Breast epithelium (tissue), 3 donors: ENCODE measurements around the gene APBA1.

Experiments used
- CTCF ChIP-seq, 3 donors: fragments of 450-650 bp; IDR thresholded peaks; one replicate each; pipeline ENCODE4 v1.5.1; 2016 to 2017; ENCODE audit warnings: antibody characterized with exemption in 3 of 3, mild to moderate bottlenecking in 3 of 3, moderate library complexity in 3 of 3
- POLR2A ChIP-seq: fragments of 450-650 bp; IDR thresholded peaks from one replicate; pipeline ENCODE4 v1.6.1; 2016; ENCODE audit warnings: antibody characterized with exemption, mild to moderate bottlenecking, moderate library complexity
- POLR2AphosphoS5 ChIP-seq, 3 donors: sonication (generic); formaldehyde crosslinking; IDR thresholded peaks; one replicate each; pipeline ENCODE4 v1.6.1; 2017; ENCODE audit warnings: antibody characterized with exemption in 3 of 3

- no peak for TF ChIP-seq CTCF (IDR thresholded peaks at IDR 0.05)
- TF ChIP-seq POLR2A: no peak
- peak in 2 of 3 donors; percentile 12 to 28 for TF ChIP-seq POLR2AphosphoS5 (IDR thresholded peaks at IDR 0.05)
Observed at GRCh38 chr9:69645488-69645887, 26.7 kb downstream of the APBA1 start.
